Neuronal stem cell (in vitro differentiated cells): ENCODE measurements around the gene ITPR2.
A peak's percentile ranks its signal among the peaks of the same experiment; 100 is the strongest.

ENCODE experiments used
- DNase-seq: peaks from one replicate; pipeline ENCODE4 v3.0.0-alpha.2; 2013; ENCODE audit warnings: low spot score
- H2AFZ ChIP-seq: one replicate; pipeline ENCODE4 v1.6.1; 2013; ENCODE audit warnings: mild to moderate bottlenecking, low read length, inconsistent platforms
- H2AK5ac ChIP-seq: 2 replicates; pipeline ENCODE4 v1.6.1; 2013; ENCODE audit warnings: low read depth, mild to moderate bottlenecking, inconsistent platforms, low read length, moderate library complexity, mixed read lengths
- H2BK120ac ChIP-seq: 2 replicates; pipeline ENCODE4 v1.6.1; 2013; ENCODE audit warnings: low read depth, mild to moderate bottlenecking, inconsistent platforms, low read length, moderate library complexity, mixed read lengths
- H2BK12ac ChIP-seq: one replicate; pipeline ENCODE4 v1.6.1; 2013; ENCODE audit warnings: low read length, inconsistent platforms
- H2BK15ac ChIP-seq: 2 replicates; pipeline ENCODE4 v1.6.1; 2013; ENCODE audit warnings: mild to moderate bottlenecking, low read length, inconsistent platforms, mixed read lengths
- H2BK5ac ChIP-seq: one replicate; pipeline ENCODE4 v1.6.1; 2013; ENCODE audit warnings: inconsistent platforms, mild to moderate bottlenecking, low read length, moderate library complexity
- H3K14ac ChIP-seq: one replicate; pipeline ENCODE4 v1.6.1; 2013; ENCODE audit warnings: low read length, inconsistent platforms
- H3K18ac ChIP-seq: 2 replicates; pipeline ENCODE4 v1.6.1; 2013; ENCODE audit warnings: low read length, inconsistent platforms
- H3K23ac ChIP-seq: 2 replicates; pipeline ENCODE4 v1.6.1; 2013; ENCODE audit warnings: low read depth, mild to moderate bottlenecking, mixed read lengths, low read length, inconsistent platforms; ENCODE audit not compliant: poor library complexity
- H3K27ac ChIP-seq: replicated peaks from 3 replicates; pipeline ENCODE4 v1.5.1; 2013; ENCODE audit warnings: low read length, inconsistent platforms
- H3K27me3 ChIP-seq, 3 experiments: 2 replicates each; pipeline ENCODE4 v1.6.1; 2013; ENCODE audit warnings: low read length in 3 of 3, mild to moderate bottlenecking in 2 of 3, inconsistent platforms in 1 of 3, low read depth in 1 of 3, mixed read lengths in 1 of 3, moderate library complexity in 1 of 3; ENCODE audit not compliant: control insufficient read depth in 3 of 3, insufficient read depth in 3 of 3
- H3K36me3 ChIP-seq, 2 donors: replicated peaks in 1 of 2; 2 replicates each; pipeline ENCODE4 v1.6.1; 2013; ENCODE audit warnings: low read length in 2 of 2; ENCODE audit not compliant: control insufficient read depth in 2 of 2, insufficient read depth in 2 of 2
- H3K4ac ChIP-seq: 2 replicates; pipeline ENCODE4 v1.6.1; 2013; ENCODE audit warnings: inconsistent platforms, mild to moderate bottlenecking, low read length, moderate library complexity
- H3K4me1 ChIP-seq, 2 donors: 1 replicate in 1 of 2; 2 replicates in 1 of 2; pipeline ENCODE4 v1.6.1; 2013; ENCODE audit warnings: low read length in 2 of 2, low read depth in 1 of 2; ENCODE audit not compliant: control insufficient read depth in 2 of 2, insufficient read depth in 1 of 2
- H3K4me2 ChIP-seq: one replicate; pipeline ENCODE4 v1.6.1; 2013; ENCODE audit warnings: mild to moderate bottlenecking, low read length, inconsistent platforms; ENCODE audit not compliant: insufficient read depth, poor library complexity, severe bottlenecking
- H3K4me3 ChIP-seq, 2 donors: 2 replicates each; pipeline ENCODE4 v1.5.1; 2013; ENCODE audit warnings: low read length in 2 of 2, mild to moderate bottlenecking in 2 of 2, inconsistent platforms in 1 of 2, moderate library complexity in 1 of 2
- H3K79me1 ChIP-seq: one replicate; pipeline ENCODE4 v1.6.1; 2013; ENCODE audit warnings: low read depth, mild to moderate bottlenecking, inconsistent platforms, low read length, moderate library complexity
- H3K9ac ChIP-seq: one replicate; pipeline ENCODE4 v1.6.1; 2013; ENCODE audit warnings: mild to moderate bottlenecking, low read depth, low read length, inconsistent platforms; ENCODE audit not compliant: poor library complexity
- H3K9me3 ChIP-seq, 2 donors: replicated peaks in 1 of 2; 2 replicates each; pipeline versions ENCODE3 to v1.6.1; 2013; ENCODE audit warnings: low read length in 2 of 2, mild to moderate bottlenecking in 2 of 2, inconsistent platforms in 1 of 2, low read depth in 1 of 2, mixed read lengths in 1 of 2, moderate library complexity in 1 of 2; ENCODE audit not compliant: control insufficient read depth in 2 of 2, insufficient read depth in 1 of 2
- H4K8ac ChIP-seq: one replicate; pipeline ENCODE4 v1.6.1; 2013; ENCODE audit warnings: low read depth, mild to moderate bottlenecking, inconsistent platforms, low read length, moderate library complexity
- H4K91ac ChIP-seq: one replicate; pipeline ENCODE4 v1.6.1; 2013; ENCODE audit warnings: low read length, low read depth, mild to moderate bottlenecking, inconsistent platforms; ENCODE audit not compliant: poor library complexity
- WGBS, 2 donors: extraction: QIAGEN DNeasy Blood & Tissue Kit; methylation state at CpG; one replicate each; pipeline ENCODE4 v1.1.7; 2013; ENCODE audit warnings: missing lambda C conversion rate in 2 of 2, mixed read lengths in 1 of 2; ENCODE audit not compliant: insufficient read length in 2 of 2, insufficient replicate concordance in 1 of 2; ENCODE audit errors: extremely low coverage in 2 of 2; 5-methylcytosine and 5-hydroxymethylcytosine counted together

The ITPR2 gene

DNA sequence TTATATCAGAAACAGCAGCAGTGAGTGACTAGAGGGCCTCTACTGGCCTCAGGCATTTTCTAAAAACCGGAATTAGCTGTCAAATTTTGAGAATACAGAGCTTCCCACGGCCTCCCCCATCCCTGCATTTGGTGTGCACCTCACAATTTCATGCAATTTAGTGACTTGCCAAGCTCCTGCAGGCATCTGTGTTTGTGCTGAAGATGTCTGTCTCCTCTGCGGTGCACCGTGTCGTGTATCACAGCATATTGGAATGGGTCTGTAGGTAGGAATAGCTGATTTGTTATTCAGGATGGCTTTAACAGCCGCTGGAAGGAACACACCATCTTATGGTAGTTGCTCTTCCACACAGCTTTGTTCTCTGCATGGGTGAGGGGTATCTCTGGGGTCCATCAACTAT, 497.3 kb downstream of the ITPR2 start:
- H2AK5ac ChIP-seq, result no peak overlapping the region
- no peaks in the 10 kb centered on the region for H3K9me3 ChIP-seq
- no peak overlapping the region for H4K91ac ChIP-seq
- peak overlapping the region; percentile 10 for H2AFZ ChIP-seq
- H3K4me3 ChIP-seq, result no peak overlapping the region
- H2BK5ac ChIP-seq, result no peak overlapping the region
- WGBS, 2 donors, result no CpG with 5 or more reads among the region's 6 CpGs
- no peak overlapping the region for H2BK120ac ChIP-seq
- H3K4ac ChIP-seq, result no peak overlapping the region
- H3K4me2 ChIP-seq, result no peak overlapping the region
- no peak for DNase-seq
- no peak overlapping the region for H3K9ac ChIP-seq
- H3K4me1 ChIP-seq, result peaks cover 5 to 27% of the 10 kb centered on the region in 2 donors
- H3K36me3 ChIP-seq, result no peaks in the 10 kb centered on the region
- H3K27me3 ChIP-seq, result no peaks in the 10 kb centered on the region
- H3K23ac ChIP-seq, result no peak overlapping the region
- H3K18ac ChIP-seq, result no peak overlapping the region
- no peak overlapping the region for H2BK15ac ChIP-seq
- H4K8ac ChIP-seq, result no peak overlapping the region
- H2BK12ac ChIP-seq, result no peak overlapping the region
- H3K14ac ChIP-seq, result no peak overlapping the region
- no peak overlapping the region for H3K27ac ChIP-seq
- H3K79me1 ChIP-seq, result no peaks in the 10 kb centered on the region

GRCh38 chr12:26334621-26335124, 498.3 kb downstream of the ITPR2 start:
- Histone ChIP-seq H2BK120ac (no peak overlapping the region), H4K91ac (no peak overlapping the region), H3K9ac (no peak overlapping the region), H3K4me3 (no peak overlapping the region), H2BK15ac (no peak overlapping the region), H2AFZ (no peak overlapping the region), H3K4ac (no peak overlapping the region), H3K18ac (no peak overlapping the region), H2BK12ac (no peak overlapping the region), H3K27ac (no peak overlapping the region), H3K4me1 (peaks cover 5 to 19% of the 10 kb centered on the region in 2 donors), H4K8ac (no peak overlapping the region), H2BK5ac (no peak overlapping the region), H2AK5ac (no peak overlapping the region), H3K27me3 (no peaks in the 10 kb centered on the region), H3K14ac (no peak overlapping the region), H3K4me2 (no peak overlapping the region), H3K79me1 (no peaks in the 10 kb centered on the region), H3K23ac (no peak overlapping the region), H3K36me3 (no peaks in the 10 kb centered on the region), H3K9me3 (no peaks in the 10 kb centered on the region)
- no peak for DNase-seq
- no CpG with 5 or more reads among the region's 6 CpGs for WGBS, 2 donors

GRCh38 chr12:26331960-26332359, 501.0 kb downstream of the ITPR2 start:
- no CpG with 5 or more reads among the region's 4 CpGs for WGBS, 2 donors
- H3K4ac ChIP-seq, result no peak overlapping the region

DNA sequence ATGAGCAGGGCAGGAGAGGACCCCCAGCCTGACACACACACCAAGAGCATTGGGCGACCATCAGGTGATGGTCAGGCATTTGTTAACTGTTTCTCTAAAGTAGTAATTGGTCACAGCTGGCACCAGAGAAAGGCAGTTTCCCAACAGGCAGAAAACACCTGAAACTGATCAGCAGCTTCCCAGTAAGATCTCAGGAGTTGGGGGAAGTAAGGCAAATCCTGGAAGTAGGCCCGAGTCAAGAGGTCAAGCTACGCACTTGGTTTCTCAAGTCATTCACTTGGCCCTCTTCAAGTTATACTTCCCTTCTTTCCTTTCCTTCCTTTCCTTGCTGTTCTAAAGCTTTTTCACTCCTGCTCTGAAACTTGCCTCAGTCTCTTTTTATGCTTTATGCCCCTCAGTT, 501.9 kb downstream of the ITPR2 start:
- Histone ChIP-seq H3K23ac (no peak overlapping the region), H3K79me1 (no peaks in the 10 kb centered on the region), H3K9ac (no peak overlapping the region), H4K91ac (no peak overlapping the region), H2BK120ac (no peak overlapping the region), H4K8ac (no peak overlapping the region), H3K4ac (no peak overlapping the region), H2BK5ac (no peak overlapping the region), H2BK12ac (no peak overlapping the region), H3K14ac (no peak overlapping the region), H2AK5ac (no peak overlapping the region), H2AFZ (no peak overlapping the region), H3K4me3 (no peak overlapping the region), H3K18ac (no peak overlapping the region), H3K4me1 (no peaks in the 10 kb centered on the region), H3K27ac (no peak overlapping the region), H3K36me3 (no peaks in the 10 kb centered on the region), H3K27me3 (no peaks in the 10 kb centered on the region), H2BK15ac (no peak overlapping the region), H3K4me2 (no peak overlapping the region), H3K9me3 (no peaks in the 10 kb centered on the region)
- DNase-seq, result no peak
- no CpG with 5 or more reads among the region's 3 CpGs for WGBS, 2 donors

More at GRCh38 chr12:26331960-26332359, 501.0 kb downstream of the ITPR2 start:
- Histone ChIP-seq H3K14ac (no peak overlapping the region), H3K36me3 (no peaks in the 10 kb centered on the region), H2BK5ac (no peak overlapping the region), H3K4me2 (no peak overlapping the region), H3K27ac (no peak overlapping the region), H2AK5ac (no peak overlapping the region), H2AFZ (no peak overlapping the region), H2BK15ac (no peak overlapping the region), H2BK120ac (no peak overlapping the region), H3K4me3 (no peak overlapping the region), H4K8ac (no peak overlapping the region), H3K18ac (no peak overlapping the region), H3K4me1 (no peaks in the 10 kb centered on the region), H2BK12ac (no peak overlapping the region), H3K23ac (no peak overlapping the region), H3K79me1 (no peaks in the 10 kb centered on the region), H3K9me3 (no peaks in the 10 kb centered on the region), H3K9ac (no peak overlapping the region), H4K91ac (no peak overlapping the region), H3K27me3 (no peaks in the 10 kb centered on the region)
- DNase-seq, result no peak
